OCI-LY3 (cell line): Measurements from ENCODE around the gene DENND1A.

Experiments used
- H2AFZ ChIP-seq: fragments of 200-600, 300-600 bp; shearing (Covaris generic); 2 replicates; pipeline ENCODE4 v1.6.0; 2014; ENCODE audit warnings: antibody characterized with exemption, low read depth, low read length
- H3K27ac ChIP-seq: fragments of 200-600, 300-600 bp; sonication (generic); 2 replicates; pipeline ENCODE4 v1.5.1; 2014; ENCODE audit warnings: mild to moderate bottlenecking, low read length, moderate library complexity, mixed read lengths
- H3K27me3 ChIP-seq: fragments of 200-600, 300-600 bp; sonication (generic); 2 replicates; pipeline ENCODE4 v1.6.1; 2014; ENCODE audit warnings: low read depth, low read length, mixed read lengths
- H3K36me3 ChIP-seq: fragments of 200-600, 300-600 bp; sonication (generic); replicated peaks from 2 replicates; pipeline ENCODE3; 2014; ENCODE audit warnings: low read depth, low read length, mixed read lengths
- H3K4me1 ChIP-seq: fragments of 300-600, 200-600 bp; sonication (generic); 2 replicates; pipeline ENCODE4 v1.6.1; 2014; ENCODE audit warnings: low read length, mixed read lengths
- H3K4me2 ChIP-seq: fragments of 200-600, 300-600 bp; sonication (generic); 2 replicates; pipeline ENCODE4 v1.6.1; 2014; ENCODE audit warnings: low read length, mixed read lengths
- H3K4me3 ChIP-seq: fragments of 300-600, 200-600 bp; sonication (generic); 2 replicates; pipeline ENCODE4 v1.5.1; 2014; ENCODE audit warnings: antibody characterized with exemption, mild to moderate bottlenecking, low read length, moderate library complexity
- H3K79me2 ChIP-seq: fragments of 300-600, 200-600 bp; shearing (Covaris generic); 2 replicates; pipeline ENCODE4 v1.6.1; 2014; ENCODE audit warnings: mild to moderate bottlenecking, low read length, mixed read lengths
- H3K9ac ChIP-seq: fragments of 300-600, 200-600 bp; shearing (Covaris generic); 2 replicates; pipeline ENCODE4 v1.6.0; 2014; ENCODE audit warnings: mild to moderate bottlenecking, low read length, moderate library complexity
- H3K9me3 ChIP-seq: fragments of 200-600, 300-600 bp; shearing (Covaris generic); 2 replicates; pipeline ENCODE4 v1.6.1; 2014; ENCODE audit warnings: low read length, mixed read lengths; ENCODE audit not compliant: insufficient read depth
- H4K20me1 ChIP-seq: fragments of 200-600, 300-600 bp; sonication (generic); 2 replicates; pipeline ENCODE4 v1.6.1; 2016; ENCODE audit warnings: low read length, mixed read lengths; ENCODE audit not compliant: insufficient read depth
- EZH2phosphoT487 ChIP-seq: fragments of 200-600 bp; shearing (Covaris generic); IDR thresholded peaks from 2 replicates; pipeline ENCODE4 v1.6.1; 2018; ENCODE audit warnings: antibody characterized with exemption, mixed run types, low read depth
- TF ChIP-seq, protein P1 (sequence below): fragments of 200-600, 300-600 bp; sonication (generic); IDR thresholded peaks from 2 replicates; pipeline ENCODE4 v1.5.1; 2014; ENCODE audit warnings: antibody characterized with exemption, low read length, low read depth

DENND1A gene

DNA sequence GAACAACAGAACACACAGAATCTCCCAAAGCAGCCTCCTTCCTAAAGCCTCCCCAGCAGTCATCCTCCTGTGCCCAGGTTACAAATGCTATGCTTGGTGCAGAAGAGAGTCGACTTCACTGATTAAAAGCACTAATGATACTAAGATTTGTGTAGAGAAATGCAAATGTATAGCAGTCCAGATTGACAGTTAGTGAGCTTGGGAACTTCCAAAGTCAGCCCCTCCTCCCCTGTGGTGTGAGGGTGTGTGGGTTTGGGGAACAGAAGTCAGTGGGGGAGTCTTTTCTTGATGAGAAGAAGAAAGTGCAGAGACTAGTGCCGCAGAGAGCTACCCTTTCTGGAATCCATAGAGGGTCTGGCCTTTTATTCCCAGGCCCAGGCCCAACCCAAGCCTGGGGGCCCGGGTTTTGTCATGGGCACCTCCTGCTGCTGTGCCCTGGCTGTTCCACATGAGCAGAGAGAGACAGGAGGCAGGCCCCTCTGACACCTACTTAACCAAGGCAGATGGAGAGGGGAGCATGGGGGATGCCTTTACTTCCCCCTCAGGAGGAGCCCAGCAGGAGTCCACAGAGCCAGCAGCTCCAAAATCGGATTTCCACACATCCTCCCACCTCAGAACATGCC lies 173.3 kb downstream of the DENND1A start:
- Histone ChIP-seq H3K79me2 (peaks cover 11% of the 10 kb centered on the region; the same call in 1 of the 2 replicates), H3K4me1 (peaks cover 39% of the 10 kb centered on the region), H3K4me2 (peak overlapping the region; percentile 80), H3K27me3 (no peaks in the 10 kb centered on the region), H3K4me3 (peak overlapping the region; percentile 50), H4K20me1 (peaks cover 36% of the 10 kb centered on the region), H2AFZ (no peak overlapping the region), H3K9ac (peak overlapping the region; percentile 37; the same call in 1 of the 2 replicates), H3K9me3 (no peaks in the 10 kb centered on the region), H3K27ac (peak overlapping the region; percentile 56), H3K36me3 (peaks cover 22% of the 10 kb centered on the region)
- TF ChIP-seq, protein P1, sequence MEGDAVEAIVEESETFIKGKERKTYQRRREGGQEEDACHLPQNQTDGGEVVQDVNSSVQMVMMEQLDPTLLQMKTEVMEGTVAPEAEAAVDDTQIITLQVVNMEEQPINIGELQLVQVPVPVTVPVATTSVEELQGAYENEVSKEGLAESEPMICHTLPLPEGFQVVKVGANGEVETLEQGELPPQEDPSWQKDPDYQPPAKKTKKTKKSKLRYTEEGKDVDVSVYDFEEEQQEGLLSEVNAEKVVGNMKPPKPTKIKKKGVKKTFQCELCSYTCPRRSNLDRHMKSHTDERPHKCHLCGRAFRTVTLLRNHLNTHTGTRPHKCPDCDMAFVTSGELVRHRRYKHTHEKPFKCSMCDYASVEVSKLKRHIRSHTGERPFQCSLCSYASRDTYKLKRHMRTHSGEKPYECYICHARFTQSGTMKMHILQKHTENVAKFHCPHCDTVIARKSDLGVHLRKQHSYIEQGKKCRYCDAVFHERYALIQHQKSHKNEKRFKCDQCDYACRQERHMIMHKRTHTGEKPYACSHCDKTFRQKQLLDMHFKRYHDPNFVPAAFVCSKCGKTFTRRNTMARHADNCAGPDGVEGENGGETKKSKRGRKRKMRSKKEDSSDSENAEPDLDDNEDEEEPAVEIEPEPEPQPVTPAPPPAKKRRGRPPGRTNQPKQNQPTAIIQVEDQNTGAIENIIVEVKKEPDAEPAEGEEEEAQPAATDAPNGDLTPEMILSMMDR = no peak
- TF ChIP-seq EZH2phosphoT487 = no peak

DNA sequence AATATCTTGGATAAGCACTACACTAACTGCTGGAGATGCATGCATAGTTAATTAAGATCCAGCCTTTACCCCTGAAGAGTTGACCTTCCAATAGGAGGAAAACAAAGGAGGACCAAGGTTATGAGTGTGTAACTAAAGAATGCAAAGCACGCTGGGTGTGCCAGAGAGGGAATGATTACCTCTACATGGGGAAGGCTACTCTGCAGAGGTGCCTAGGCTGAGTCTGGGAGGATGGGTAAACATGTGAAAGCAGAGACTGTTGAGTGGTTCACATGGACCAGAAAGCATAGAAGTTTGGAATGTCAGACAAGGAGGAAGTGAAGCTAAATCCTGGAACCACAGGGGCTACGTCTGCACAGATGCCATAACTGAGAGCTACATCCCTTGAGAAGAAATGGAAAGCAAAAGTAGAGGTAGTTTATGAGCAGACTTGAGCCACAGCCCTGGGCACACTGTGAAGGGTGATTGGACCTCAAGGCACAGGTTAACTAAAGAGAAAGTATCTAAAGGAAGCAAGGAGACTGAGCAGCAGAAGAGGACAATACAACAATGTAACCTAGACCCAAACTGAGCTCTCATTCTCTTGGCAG lies 176.2 kb downstream of the DENND1A start:
- Histone ChIP-seq H3K27ac (no peak overlapping the region), H3K9ac (no peak overlapping the region)

DNA sequence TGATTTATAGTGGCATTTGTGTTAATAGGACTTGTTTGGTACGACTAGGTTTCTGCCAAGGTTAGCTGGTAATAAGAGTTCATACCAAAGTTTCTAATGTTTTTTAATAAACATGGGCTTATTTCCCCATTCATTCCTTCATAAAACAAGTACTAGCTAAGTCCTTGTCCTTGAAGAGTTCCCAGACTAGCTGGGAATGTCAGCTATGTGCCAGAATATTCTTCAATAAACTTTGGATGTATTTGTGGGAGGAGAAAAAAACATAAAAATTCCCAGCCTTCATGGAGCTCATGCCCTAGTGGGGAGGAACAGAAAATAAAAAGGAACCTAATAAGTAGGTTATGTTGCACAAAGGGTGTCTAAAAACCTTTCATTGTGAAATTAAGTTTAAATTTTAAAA lies 176.9 kb downstream of the DENND1A start:
- Histone ChIP-seq H3K9ac (no peak overlapping the region), H3K27me3 (no peaks in the 10 kb centered on the region), H3K9me3 (no peaks in the 10 kb centered on the region), H3K79me2 (peaks cover 25% of the 10 kb centered on the region), H2AFZ (no peak overlapping the region), H3K4me1 (peaks cover 67% of the 10 kb centered on the region), H3K36me3 (peaks cover 26% of the 10 kb centered on the region), H3K27ac (no peak overlapping the region), H4K20me1 (peaks cover 70% of the 10 kb centered on the region), H3K4me3 (no peak overlapping the region), H3K4me2 (no peak overlapping the region)
- no peak for TF ChIP-seq EZH2phosphoT487
- TF ChIP-seq, protein P1 = no peak

More for the DNA sequence above, 176.2 kb downstream of the DENND1A start:
- Histone ChIP-seq H2AFZ (no peak overlapping the region), H3K4me1 (peaks cover 67% of the 10 kb centered on the region), H3K79me2 (peaks cover 25% of the 10 kb centered on the region), H3K4me3 (no peak overlapping the region), H3K9me3 (no peaks in the 10 kb centered on the region), H3K4me2 (no peak overlapping the region), H4K20me1 (peaks cover 65% of the 10 kb centered on the region), H3K27me3 (no peaks in the 10 kb centered on the region), H3K36me3 (peaks cover 26% of the 10 kb centered on the region)
- TF ChIP-seq, protein P1 = no peak
- TF ChIP-seq EZH2phosphoT487 = no peak

- Histone ChIP-seq H3K4me2 (peak overlapping the region; percentile 78), H3K36me3 (peaks cover 19% of the 10 kb centered on the region), H3K27ac (peak overlapping the region; percentile 45), H3K4me3 (peak overlapping the region; percentile 35), H3K9ac (peak overlapping the region; percentile 6; the same call in 1 of the 2 replicates), H3K4me1 (peaks cover 40% of the 10 kb centered on the region), H4K20me1 (peaks cover 62% of the 10 kb centered on the region), H3K79me2 (peaks cover 14% of the 10 kb centered on the region), H3K9me3 (no peaks in the 10 kb centered on the region), H3K27me3 (no peaks in the 10 kb centered on the region), H2AFZ (no peak overlapping the region)
- TF ChIP-seq, protein P1 = peak; percentile 43
- TF ChIP-seq EZH2phosphoT487 = no peak
Observed at GRCh38 chr9:123749580-123750202, 180.2 kb downstream of the DENND1A start.
